Fibroblast of lung (primary cell): ENCODE results near the gene BLOC1S4. TPM values are rescaled to one million over a fixed set of nuclear protein-coding genes. Genes with fewer than 3 reads are reported as not detected.
A peak's percentile ranks its signal among the peaks of the same experiment; 100 is the strongest.

Source experiments
- DNase-seq, 2 donors: peaks; one replicate each; pipeline versions ENCODE4 v3.0.0 to v3.0.0-alpha.2; 2010; ENCODE audit warnings: low read depth in 2 of 2
- H2AFZ ChIP-seq: 2 replicates; pipeline ENCODE4 v1.5.1; 2012; ENCODE audit warnings: low read length, control low read depth, inconsistent platforms
- H3K27ac ChIP-seq: 2 replicates; pipeline ENCODE4 v1.5.1; 2011; ENCODE audit warnings: low read length, control low read depth; ENCODE audit not compliant: insufficient read depth
- H3K27me3 ChIP-seq: 2 replicates; pipeline ENCODE4 v1.5.1; 2011; ENCODE audit warnings: mild to moderate bottlenecking, low read length; ENCODE audit not compliant: control insufficient read depth, insufficient read depth
- H3K36me3 ChIP-seq: 2 replicates; pipeline ENCODE4 v1.5.1; 2011; ENCODE audit warnings: low read length; ENCODE audit not compliant: control insufficient read depth, insufficient read depth
- H3K4me1 ChIP-seq: 2 replicates; pipeline ENCODE4 v1.5.1; 2011; ENCODE audit warnings: low read length; ENCODE audit not compliant: control insufficient read depth, insufficient read depth; ENCODE audit errors: extremely low read depth
- H3K4me2 ChIP-seq: 2 replicates; pipeline ENCODE4 v1.5.1; 2011; ENCODE audit warnings: low read length, control low read depth; ENCODE audit not compliant: insufficient read depth; ENCODE audit errors: extremely low read depth
- H3K4me3 ChIP-seq, 4 experiments: fragments of 200-600 bp in 1 of 4; sonication (generic) in 1 of 4; replicated peaks in 1 of 4; 2 replicates each; pipeline ENCODE4 v1.5.1; 2011 to 2016; ENCODE audit warnings: low read length in 4 of 4, low read depth in 3 of 4, mild to moderate bottlenecking in 3 of 4, control low read depth in 2 of 4, inconsistent platforms in 1 of 4, mixed read lengths in 1 of 4; ENCODE audit not compliant: insufficient read depth in 1 of 4; ENCODE audit errors: control extremely low read depth in 1 of 4
- H3K79me2 ChIP-seq: 2 replicates; pipeline ENCODE4 v1.5.1; 2012; ENCODE audit warnings: mild to moderate bottlenecking, low read length, inconsistent platforms; ENCODE audit not compliant: control insufficient read depth, insufficient read depth
- H3K9ac ChIP-seq: 2 replicates; pipeline ENCODE4 v1.5.1; 2011; ENCODE audit warnings: mild to moderate bottlenecking, low read length, control low read depth; ENCODE audit not compliant: insufficient read depth
- H3K9me3 ChIP-seq: 2 replicates; pipeline ENCODE4 v1.5.1; 2012; ENCODE audit warnings: low read depth, low read length; ENCODE audit not compliant: control insufficient read depth, insufficient read depth
- H4K20me1 ChIP-seq: 2 replicates; pipeline ENCODE4 v1.5.1; 2011; ENCODE audit warnings: low read length; ENCODE audit not compliant: control insufficient read depth, insufficient read depth; ENCODE audit errors: extremely low read depth
- CTCF ChIP-seq, 2 donors: IDR thresholded peaks in 1 of 2; conservative IDR thresholded peaks in 1 of 2; 1 replicate in 1 of 2; 2 replicates in 1 of 2; pipeline ENCODE4 v1.5.1; 2011 to 2012; ENCODE audit warnings: low read length in 2 of 2, control low read depth in 1 of 2, inconsistent platforms in 1 of 2, low read depth in 1 of 2, mild to moderate bottlenecking in 1 of 2
- EZH2 ChIP-seq: IDR thresholded peaks from 2 replicates; pipeline ENCODE4 v1.5.1; 2012; ENCODE audit warnings: low read length, control low read depth, mild to moderate bottlenecking; ENCODE audit errors: missing control alignments
- polyA plus RNA-seq, 2 donors: library from polyadenylated mRNA; depleted of rRNA in 1 of 2; stranded (reverse) in 1 of 2; unstranded in 1 of 2; fragments of >200 nt; gene quantifications; 2 replicates each; pipeline ENCODE4 v1.2.1, GENCODE V29; 2011 to 2012; ENCODE audit warnings: missing spikeins in 1 of 2
- total RNA-seq: library from RNA; depleted of rRNA; stranded (reverse); fragments of >200 nt; gene quantifications from 2 replicates; pipeline ENCODE4 v1.2.1, GENCODE V29; 2014

Gene BLOC1S4
- total and polyA plus RNA-seq, 2 donors (not counting 1 experiment from before 2014, with no cell fraction given) = 12.2 to 13.5 TPM

DNA sequence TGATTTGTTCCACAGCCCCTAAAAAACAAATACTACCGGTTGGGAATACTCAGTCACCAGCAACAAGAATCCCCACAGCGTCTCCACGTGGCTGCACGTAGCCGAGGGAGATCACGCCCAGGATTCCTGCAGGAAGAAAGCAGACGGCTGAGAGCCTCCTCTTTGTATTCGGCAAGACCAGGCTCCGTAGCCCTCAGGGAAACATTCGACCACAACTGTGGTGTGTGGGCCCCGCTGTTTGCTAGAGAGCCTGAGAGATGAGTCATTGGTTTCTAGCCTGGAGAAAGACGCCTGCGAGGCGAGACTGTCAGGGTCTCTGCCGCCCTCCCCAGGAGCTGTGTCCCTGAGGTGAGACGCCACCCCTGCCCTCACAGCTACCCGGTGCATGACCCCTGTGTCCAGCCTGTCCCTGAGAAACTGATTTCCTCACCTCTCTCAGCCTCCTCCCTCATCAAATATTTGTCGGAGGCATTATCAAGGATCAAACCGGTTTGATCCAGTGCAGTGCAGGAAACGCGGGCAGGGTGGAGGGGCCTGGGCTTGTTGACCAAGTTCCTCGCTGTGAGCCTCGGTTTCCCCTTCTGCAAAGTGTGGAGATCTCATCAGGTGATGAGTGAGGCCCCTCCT, 27.0 kb upstream of the BLOC1S4 start:
- H4K20me1 ChIP-seq = no peaks in the 10 kb centered on the region
- TF ChIP-seq CTCF (conservative IDR thresholded peaks at IDR 0.05 in 1 of 2, IDR thresholded peaks at IDR 0.05 in 1 of 2; ENCODE audit: low read depth in 1 of 2, low read length in 2 of 2) (no peak), EZH2 (no peak)
- H2AFZ ChIP-seq = peak overlapping the region; percentile 60
- DNase-seq = peak; percentile 82 to 96
- H3K27me3 ChIP-seq = no peaks in the 10 kb centered on the region
- H3K4me1 ChIP-seq = peaks cover 7% of the 10 kb centered on the region
- H3K27ac ChIP-seq = peak overlapping the region; percentile 1
- H3K4me3 ChIP-seq = no peak overlapping the region
- peak overlapping the region; percentile 32 for H3K4me2 ChIP-seq
- H3K9ac ChIP-seq = peak overlapping the region; percentile 23
- H3K9me3 ChIP-seq = no peaks in the 10 kb centered on the region
- H3K79me2 ChIP-seq = no peaks in the 10 kb centered on the region
- no peaks in the 10 kb centered on the region for H3K36me3 ChIP-seq

DNA sequence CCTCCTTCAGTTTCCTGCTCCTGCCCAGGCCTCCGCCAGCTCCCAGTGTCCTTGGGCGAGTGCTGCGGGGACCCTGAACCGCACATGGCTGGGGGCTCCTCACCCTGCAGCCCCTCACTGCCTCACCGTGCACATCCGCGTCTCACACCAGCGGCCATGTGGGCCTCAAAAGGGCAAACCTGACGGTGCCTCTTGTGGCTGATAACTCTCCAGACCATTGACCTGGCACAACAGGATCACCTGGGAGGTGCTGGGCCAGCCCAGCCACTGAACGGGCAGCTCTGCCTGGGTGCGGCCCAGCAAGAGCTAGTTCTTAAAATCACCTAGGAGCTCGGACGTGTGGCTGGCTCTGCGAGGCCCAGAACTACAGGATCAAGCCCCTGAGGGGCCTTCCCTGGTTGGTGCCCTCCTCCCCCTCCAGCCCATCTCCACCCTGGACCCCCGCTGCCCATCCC, 26.4 kb upstream of the BLOC1S4 start:
- TF ChIP-seq EZH2 = no peak
- TF ChIP-seq CTCF (conservative IDR thresholded peaks at IDR 0.05 in 1 of 2, IDR thresholded peaks at IDR 0.05 in 1 of 2; ENCODE audit: low read depth in 1 of 2, low read length in 2 of 2) = no peak
- Histone ChIP-seq H3K27me3 (no peaks in the 10 kb centered on the region), H3K79me2 (no peaks in the 10 kb centered on the region), H3K4me2 (no peak overlapping the region), H2AFZ (no peak overlapping the region), H3K27ac (no peak overlapping the region), H3K36me3 (no peaks in the 10 kb centered on the region), H4K20me1 (no peaks in the 10 kb centered on the region), H3K4me1 (peaks cover 7% of the 10 kb centered on the region), H3K9me3 (no peaks in the 10 kb centered on the region), H3K9ac (no peak overlapping the region), H3K4me3 (no peak overlapping the region)
- DNase-seq = no peak

DNA sequence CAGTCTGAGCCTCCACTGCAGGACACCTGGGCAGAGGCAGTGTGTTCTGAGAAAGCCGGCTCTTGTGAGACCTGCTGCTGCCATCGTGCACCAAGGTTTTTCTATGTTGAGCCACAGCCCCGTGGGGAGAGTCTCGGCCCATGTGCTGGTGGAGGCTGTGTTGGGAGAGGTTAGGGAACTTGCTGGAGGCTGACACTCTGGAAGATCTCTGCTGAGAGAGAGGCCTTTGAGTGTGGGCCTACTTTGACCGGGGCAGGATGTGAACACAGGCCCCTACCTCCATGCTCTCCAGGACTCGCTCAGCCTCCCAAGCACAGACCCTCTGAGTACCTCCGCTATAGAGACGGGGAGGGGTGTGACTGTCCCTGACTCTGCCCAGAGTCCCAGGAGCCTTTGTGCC, 23.6 kb upstream of the BLOC1S4 start:
- Histone ChIP-seq H2AFZ (no peak overlapping the region), H4K20me1 (no peaks in the 10 kb centered on the region), H3K27me3 (no peaks in the 10 kb centered on the region), H3K4me1 (peaks cover 11% of the 10 kb centered on the region), H3K4me2 (no peak overlapping the region), H3K36me3 (no peaks in the 10 kb centered on the region), H3K9me3 (no peaks in the 10 kb centered on the region), H3K9ac (no peak overlapping the region), H3K4me3 (no peak overlapping the region), H3K27ac (no peak overlapping the region), H3K79me2 (no peaks in the 10 kb centered on the region)
- no peak for DNase-seq
- no peak for TF ChIP-seq CTCF (conservative IDR thresholded peaks at IDR 0.05 in 1 of 2, IDR thresholded peaks at IDR 0.05 in 1 of 2; ENCODE audit: low read depth in 1 of 2, low read length in 2 of 2)
- TF ChIP-seq EZH2 = no peak
